ENCODE data around the gene ACKR4.
"Not testable (repeated sequence)": the region's sequence is repeated elsewhere in the genome, so short reads cannot be mapped to it uniquely, and the experiment has no call there.

GRCh38 chr3:132556036-132556386, 41.1 kb upstream of the ACKR4 start:
- not testable (repeated sequence) for TF ChIP-seq EMX1 (CRISPR knock-in tag; IDR thresholded peaks at IDR 0.05); NFE2L1 (CRISPR knock-in tag; IDR thresholded peaks at IDR 0.05); JUN (CRISPR knock-in tag; IDR thresholded peaks at IDR 0.05); USF1 (CRISPR knock-in tag; IDR thresholded peaks at IDR 0.05); CREB1 (CRISPR knock-in tag; IDR thresholded peaks at IDR 0.05); FOXJ3 (CRISPR knock-in tag; IDR thresholded peaks at IDR 0.05; ENCODE audit: borderline replicate concordance); ATF2 (CRISPR knock-in tag; IDR thresholded peaks at IDR 0.05; ENCODE audit: borderline replicate concordance, low read depth); ZBTB43 (CRISPR knock-in tag; IDR thresholded peaks at IDR 0.05); GABPB1 (CRISPR knock-in tag; IDR thresholded peaks at IDR 0.05); ATF1 (CRISPR knock-in tag; IDR thresholded peaks at IDR 0.05); NR2C2 (CRISPR knock-in tag; IDR thresholded peaks at IDR 0.05)
- TF ChIP-seq, protein P1, sequence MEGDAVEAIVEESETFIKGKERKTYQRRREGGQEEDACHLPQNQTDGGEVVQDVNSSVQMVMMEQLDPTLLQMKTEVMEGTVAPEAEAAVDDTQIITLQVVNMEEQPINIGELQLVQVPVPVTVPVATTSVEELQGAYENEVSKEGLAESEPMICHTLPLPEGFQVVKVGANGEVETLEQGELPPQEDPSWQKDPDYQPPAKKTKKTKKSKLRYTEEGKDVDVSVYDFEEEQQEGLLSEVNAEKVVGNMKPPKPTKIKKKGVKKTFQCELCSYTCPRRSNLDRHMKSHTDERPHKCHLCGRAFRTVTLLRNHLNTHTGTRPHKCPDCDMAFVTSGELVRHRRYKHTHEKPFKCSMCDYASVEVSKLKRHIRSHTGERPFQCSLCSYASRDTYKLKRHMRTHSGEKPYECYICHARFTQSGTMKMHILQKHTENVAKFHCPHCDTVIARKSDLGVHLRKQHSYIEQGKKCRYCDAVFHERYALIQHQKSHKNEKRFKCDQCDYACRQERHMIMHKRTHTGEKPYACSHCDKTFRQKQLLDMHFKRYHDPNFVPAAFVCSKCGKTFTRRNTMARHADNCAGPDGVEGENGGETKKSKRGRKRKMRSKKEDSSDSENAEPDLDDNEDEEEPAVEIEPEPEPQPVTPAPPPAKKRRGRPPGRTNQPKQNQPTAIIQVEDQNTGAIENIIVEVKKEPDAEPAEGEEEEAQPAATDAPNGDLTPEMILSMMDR (IDR thresholded peaks at IDR 0.05), result not testable (repeated sequence)
- TF ChIP-seq, protein P2, sequence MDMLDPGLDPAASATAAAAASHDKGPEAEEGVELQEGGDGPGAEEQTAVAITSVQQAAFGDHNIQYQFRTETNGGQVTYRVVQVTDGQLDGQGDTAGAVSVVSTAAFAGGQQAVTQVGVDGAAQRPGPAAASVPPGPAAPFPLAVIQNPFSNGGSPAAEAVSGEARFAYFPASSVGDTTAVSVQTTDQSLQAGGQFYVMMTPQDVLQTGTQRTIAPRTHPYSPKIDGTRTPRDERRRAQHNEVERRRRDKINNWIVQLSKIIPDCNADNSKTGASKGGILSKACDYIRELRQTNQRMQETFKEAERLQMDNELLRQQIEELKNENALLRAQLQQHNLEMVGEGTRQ (CRISPR knock-in tag; IDR thresholded peaks at IDR 0.05), result not testable (repeated sequence)
